NCI-H748 (cell line): ENCODE results near the gene RPUSD1.
"Not testable (repeated sequence)": the region's sequence is repeated elsewhere in the genome, so short reads cannot be mapped to it uniquely, and the experiment has no call there.

Experiments used
- DNase-seq: peaks from one replicate; lab custom pipeline; 2025; ENCODE audit not compliant: unreplicated experiment; lab: John Stamatoyannopoulos, UW

RPUSD1 gene

DNA sequence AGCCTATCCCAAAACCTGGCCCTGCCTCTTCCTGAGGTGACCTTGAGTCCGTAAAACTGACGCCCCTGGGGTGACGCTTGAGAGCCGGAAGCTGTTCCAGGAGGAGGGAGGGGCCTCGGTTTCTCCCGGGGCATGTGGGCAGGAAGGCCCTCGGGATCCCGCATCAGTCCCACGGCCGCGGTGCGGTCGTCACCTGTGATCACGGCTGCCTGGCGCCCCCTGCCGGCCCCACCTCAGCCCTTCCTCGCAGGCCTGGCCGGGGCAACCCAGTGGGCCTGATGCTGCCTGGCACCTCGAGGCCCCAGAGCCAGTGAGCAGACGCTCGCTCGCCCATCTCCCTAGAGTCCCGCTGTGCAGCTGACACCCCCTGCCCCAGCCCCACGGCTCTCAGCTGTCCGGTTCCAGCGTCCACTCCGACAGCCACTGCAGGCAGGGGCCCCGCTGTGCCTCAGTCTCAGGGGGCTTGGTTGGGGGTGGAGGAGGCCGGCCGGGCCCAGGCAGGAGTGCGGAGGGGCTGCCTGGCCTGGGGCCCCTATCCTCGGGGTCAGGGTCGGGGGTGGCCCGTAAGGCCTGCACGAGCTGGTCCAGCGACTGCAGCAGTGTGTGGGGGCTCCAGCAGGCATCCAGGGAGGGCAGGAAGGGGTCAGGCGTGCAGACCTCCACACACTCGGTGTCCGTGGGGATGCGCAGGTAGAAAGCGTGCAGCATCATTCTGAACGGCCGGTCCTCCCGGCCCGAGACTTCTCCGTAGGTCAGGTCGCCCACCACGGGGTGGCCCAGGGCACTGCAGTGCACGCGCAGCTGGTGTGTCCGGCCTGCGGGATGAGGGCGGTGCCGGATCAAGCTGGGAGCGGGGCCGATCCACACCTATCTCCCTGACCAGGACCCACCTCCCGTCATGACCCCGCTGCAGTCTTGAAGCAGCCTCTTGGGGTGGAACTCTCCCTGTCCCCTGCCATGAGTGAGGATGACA lies 2.3 kb downstream of the RPUSD1 start:
- peak; percentile 50 for DNase-seq

GRCh38 chr16:784431-784830 lies 3.8 kb downstream of the RPUSD1 start:
- no peak for DNase-seq

DNA sequence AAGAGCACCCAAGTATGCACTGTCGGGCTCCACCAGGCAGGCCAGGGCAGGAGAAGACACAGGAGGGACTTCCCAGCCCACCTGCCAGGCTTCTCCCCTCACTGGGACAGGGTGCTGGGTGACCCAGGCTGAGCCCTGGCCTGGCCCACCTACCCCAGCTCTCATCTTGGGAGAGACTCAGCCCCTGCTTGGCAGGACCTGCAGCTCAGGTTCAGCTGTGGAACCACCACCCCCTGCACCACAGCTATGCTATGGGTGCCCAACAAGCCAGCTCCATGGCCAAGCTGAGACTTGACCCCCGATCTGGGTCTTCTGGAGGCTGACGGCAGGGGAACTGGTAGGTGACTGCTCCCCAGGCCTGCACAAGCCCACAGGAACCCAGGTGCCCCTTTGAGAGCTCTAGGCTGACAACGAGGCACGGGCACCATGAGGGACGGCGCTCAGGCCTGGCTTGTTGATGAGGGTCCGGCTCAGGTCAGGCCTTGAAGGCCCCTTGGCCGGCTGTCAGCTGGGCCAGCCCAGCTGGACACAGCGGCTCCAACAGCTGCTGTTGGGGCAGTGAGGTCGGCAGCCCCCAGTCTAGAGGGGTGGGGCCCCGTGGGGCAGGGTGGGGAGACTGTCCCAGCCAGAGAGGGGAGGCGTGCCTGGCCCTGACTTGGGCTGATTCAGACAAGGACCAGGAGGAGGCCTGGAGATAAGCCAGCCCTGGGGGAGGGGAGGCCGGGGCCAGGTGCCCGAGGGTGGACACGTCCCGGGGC lies 4.6 kb downstream of the RPUSD1 start:
- DNase-seq = no peak

- peak; percentile 25 for DNase-seq
These were observed 5.3 kb downstream of the RPUSD1 start for GRCh38 chr16:782766-783403.

- DNase-seq = no peak
These were observed 5.9 kb downstream of the RPUSD1 start for GRCh38 chr16:782258-782657.

DNA sequence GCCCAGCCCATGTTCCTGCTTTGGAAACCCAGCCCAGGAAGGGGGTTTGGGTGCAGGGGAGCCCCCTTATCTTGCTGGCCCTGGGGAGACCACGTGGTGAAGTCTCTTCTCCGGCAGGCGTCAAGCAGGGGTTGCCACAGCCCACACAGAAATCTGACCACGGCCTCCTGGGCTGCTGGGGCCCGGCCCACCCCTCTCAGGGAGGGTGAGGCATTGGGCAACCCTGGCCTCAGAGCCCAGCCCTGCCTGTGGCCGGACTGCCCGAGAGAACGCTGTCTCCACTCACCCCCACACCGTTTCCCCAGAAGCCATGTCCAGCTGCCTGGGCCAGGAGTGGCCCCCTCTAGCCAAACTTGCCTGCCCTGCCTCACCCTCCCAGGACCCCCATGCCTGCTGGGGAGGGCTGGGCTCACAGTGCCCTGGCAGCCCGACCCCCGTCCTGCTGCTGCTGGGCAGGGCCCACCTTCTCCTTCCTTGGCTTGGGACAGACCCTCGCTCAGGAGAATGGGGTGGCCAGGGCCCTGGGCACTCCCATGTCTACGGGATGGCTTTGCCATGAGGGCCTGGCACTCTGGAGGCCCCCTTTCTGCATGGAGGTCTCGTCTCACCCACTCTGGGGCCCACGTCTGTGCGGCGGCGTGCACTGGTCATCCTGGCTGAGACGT lies 6.7 kb downstream of the RPUSD1 start:
- no peak for DNase-seq

DNA sequence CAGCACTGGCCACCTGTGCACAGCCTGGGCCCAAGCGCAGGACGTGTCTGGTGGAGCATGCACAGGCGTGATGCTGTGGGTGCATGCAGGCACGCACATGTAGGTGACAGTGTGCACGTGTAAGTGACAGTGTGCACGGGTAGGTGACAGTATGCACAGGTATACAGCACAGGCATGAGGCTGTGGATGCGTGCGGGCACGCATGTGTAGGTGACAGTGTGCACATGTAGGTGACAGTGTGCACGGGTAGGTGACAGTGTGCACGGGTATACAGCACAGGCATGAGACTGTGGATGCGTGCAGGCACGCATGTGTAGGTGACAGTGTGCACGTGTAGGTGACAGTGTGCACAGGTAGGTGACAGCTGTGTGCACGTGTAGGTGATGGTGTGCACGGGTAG lies 7.9 kb downstream of the RPUSD1 start:
- no peak for DNase-seq

DNA sequence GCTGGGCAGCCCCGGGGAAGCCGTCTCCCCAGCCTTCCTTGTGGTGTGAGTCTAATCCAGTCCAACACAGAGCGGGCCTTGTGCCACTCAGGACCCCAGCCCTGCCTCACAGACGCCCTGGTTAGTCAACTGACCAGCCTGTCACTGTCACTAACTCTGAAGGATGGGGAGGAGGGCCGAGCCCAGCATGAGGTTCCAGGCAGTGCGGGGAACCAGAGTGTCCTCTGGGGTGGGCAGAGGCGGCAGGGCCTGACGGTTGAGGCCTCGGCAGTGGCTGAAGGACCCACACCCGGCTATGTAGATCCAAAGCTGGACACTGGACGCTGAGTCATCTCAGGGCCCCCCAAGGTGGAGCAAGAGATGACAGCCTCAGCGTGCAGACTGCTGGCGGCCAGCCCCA lies 8.6 kb downstream of the RPUSD1 start:
- DNase-seq = no peak

GRCh38 chr16:778909-779527 lies 9.2 kb downstream of the RPUSD1 start:
- no peak for DNase-seq

- DNase-seq = no peak
These were observed 9.7 kb downstream of the RPUSD1 start for GRCh38 chr16:778447-778846.

DNA sequence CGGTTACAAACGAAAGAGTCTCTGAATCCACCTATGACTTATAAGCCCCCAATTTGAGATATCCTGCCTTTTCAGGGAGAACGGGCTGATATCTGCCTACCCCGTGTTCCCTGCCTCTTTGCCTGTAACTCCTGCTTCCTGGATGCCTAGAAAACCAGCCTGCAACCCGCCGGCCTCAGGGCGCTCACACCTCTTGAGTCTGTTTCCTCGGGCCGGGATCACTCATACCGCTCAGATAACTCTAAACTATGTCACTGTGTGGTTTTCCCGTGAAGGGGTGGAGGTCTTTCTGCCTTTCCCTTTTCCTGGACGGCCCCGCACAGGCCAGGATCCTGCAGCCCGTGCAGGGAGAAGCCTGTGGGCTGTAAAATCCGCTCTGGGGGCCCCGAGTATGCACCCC lies 10.4 kb downstream of the RPUSD1 start:
- DNase-seq = no peak

DNA sequence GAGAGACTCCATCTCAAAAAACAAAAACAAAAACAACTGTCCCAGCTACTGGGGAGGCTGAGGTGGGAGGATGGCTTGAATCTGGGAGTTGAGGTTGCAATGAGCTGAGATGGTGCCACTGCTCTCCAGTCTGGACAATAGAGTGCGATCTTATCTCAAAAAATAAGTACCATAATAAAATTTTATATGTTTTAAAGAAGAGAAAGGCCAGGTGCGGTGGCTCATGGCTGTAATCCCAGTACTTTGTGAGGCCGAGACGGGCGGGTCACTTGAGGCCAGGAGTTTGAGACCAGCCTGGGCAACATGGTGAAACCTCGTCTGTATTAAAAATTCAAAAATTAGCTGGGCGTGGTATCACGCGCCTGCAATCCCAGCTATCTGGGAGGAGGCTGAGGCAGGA lies 11.4 kb downstream of the RPUSD1 start:
- DNase-seq = no peak

GRCh38 chr16:776298-776697 lies 11.9 kb downstream of the RPUSD1 start:
- not testable (repeated sequence) for DNase-seq

- DNase-seq = no peak
These were observed 12.9 kb downstream of the RPUSD1 start for GRCh38 chr16:775236-775796.

DNA sequence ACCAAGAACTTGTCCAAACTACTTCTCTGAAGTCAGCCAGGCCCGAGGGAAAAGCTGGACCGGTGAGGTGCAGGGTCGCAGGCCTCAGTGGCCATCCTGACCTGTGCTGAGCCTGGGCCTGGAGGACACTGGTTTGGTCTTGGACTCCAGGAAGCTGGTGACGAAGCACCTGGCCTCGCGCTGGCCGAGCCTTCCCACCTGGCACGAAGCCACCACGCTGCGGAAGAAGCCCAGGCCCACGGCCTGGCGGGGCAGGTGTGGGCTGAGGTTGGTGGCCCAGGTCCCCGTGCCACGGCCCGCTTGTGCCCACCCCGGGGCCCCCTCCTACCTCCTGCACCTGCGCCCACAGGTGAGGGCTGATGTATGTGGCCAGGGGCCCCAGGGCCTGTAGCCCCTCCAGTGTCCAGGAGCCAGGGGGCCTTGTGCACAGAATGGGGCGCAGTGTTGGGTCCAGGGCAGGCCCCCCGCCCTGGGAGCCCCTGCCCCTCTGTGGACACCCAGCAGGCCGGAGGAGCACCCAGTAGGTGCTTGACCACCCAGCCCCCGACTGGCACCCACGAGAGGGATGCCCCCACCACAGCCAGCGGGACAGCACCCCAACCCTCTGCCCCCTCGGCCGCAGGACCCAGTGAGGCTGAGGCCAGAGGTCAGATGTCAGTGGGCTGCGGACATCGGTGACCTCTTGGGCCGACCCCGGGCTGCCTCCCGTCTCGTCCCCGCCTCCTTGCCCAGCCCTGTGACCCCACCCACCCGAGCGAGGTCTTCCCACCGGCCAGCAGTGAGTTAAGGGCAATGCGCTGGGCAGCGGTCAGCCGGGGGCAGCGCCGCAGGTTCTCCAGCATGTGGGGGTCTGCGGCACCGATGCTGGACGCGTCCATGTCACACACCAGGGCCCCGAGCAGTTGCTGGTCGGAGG lies 13.8 kb downstream of the RPUSD1 start:
- no peak for DNase-seq

- no peak for DNase-seq
These were observed 15.2 kb downstream of the RPUSD1 start for GRCh38 chr16:772959-773358.

DNA sequence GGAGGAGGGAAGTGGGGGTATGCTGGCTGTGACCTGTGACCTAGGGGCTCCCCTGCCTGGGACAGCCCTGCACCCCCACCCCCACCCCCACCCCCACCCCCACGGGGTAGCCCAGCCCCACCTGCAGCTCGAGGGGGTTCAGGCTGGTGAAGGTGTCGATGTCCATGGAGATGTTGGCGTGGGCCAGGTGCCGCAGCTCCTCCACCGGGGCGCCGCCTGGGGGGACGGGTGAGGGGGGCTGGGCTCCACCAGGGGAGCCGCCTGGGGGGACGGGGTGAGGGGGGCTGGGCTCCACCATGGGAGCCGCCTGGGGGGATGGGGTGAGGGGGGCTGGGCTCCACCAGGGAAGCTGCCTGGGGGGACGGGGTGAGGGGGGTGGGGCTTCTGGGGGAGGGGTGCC lies 17.8 kb downstream of the RPUSD1 start:
- DNase-seq = no peak

DNA sequence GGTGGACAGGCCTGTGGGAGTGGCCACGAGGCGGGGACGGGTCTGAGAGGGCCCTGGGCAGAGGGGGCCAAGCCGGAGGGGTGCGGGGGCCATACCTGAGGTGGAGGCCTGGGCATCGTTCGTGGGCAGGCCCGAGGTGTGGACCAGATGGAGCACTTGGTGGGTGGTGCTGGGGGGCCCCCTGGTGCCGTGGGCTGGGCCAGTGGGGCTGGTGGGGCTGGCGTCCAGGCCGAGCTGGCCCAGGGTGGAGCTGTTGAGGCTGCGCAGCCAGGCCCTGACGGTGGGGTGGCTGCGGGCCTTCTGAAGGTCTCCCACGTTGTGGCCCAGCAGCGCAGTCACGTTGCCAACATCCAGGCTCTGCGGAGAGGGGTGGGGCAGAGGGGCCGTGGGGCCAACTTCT lies 18.2 kb downstream of the RPUSD1 start:
- DNase-seq = no peak

- DNase-seq = no peak
These were observed 18.9 kb downstream of the RPUSD1 start for GRCh38 chr16:769184-769784.
